Measurements from ENCODE around the gene DEUP1.

- TF ChIP-seq POLR2A (IDR thresholded peaks at IDR 0.05) = no peak
- TF ChIP-seq, protein P1, sequence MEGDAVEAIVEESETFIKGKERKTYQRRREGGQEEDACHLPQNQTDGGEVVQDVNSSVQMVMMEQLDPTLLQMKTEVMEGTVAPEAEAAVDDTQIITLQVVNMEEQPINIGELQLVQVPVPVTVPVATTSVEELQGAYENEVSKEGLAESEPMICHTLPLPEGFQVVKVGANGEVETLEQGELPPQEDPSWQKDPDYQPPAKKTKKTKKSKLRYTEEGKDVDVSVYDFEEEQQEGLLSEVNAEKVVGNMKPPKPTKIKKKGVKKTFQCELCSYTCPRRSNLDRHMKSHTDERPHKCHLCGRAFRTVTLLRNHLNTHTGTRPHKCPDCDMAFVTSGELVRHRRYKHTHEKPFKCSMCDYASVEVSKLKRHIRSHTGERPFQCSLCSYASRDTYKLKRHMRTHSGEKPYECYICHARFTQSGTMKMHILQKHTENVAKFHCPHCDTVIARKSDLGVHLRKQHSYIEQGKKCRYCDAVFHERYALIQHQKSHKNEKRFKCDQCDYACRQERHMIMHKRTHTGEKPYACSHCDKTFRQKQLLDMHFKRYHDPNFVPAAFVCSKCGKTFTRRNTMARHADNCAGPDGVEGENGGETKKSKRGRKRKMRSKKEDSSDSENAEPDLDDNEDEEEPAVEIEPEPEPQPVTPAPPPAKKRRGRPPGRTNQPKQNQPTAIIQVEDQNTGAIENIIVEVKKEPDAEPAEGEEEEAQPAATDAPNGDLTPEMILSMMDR (IDR thresholded peaks at IDR 0.05) = no peak
Observed at GRCh38 chr11:93476796-93477195, 146.3 kb downstream of the DEUP1 start.

Measured in testis (tissue), 2 donors.